GM12801 (cell line): ENCODE results near the gene RCE1.

Experiments used
- TF ChIP-seq, protein P1 (sequence below): IDR thresholded peaks from one replicate; pipeline ENCODE4 v1.5.1; 2011; ENCODE audit warnings: control low read depth; ENCODE audit not compliant: insufficient read length; ENCODE audit errors: extremely low read depth

Gene RCE1

DNA sequence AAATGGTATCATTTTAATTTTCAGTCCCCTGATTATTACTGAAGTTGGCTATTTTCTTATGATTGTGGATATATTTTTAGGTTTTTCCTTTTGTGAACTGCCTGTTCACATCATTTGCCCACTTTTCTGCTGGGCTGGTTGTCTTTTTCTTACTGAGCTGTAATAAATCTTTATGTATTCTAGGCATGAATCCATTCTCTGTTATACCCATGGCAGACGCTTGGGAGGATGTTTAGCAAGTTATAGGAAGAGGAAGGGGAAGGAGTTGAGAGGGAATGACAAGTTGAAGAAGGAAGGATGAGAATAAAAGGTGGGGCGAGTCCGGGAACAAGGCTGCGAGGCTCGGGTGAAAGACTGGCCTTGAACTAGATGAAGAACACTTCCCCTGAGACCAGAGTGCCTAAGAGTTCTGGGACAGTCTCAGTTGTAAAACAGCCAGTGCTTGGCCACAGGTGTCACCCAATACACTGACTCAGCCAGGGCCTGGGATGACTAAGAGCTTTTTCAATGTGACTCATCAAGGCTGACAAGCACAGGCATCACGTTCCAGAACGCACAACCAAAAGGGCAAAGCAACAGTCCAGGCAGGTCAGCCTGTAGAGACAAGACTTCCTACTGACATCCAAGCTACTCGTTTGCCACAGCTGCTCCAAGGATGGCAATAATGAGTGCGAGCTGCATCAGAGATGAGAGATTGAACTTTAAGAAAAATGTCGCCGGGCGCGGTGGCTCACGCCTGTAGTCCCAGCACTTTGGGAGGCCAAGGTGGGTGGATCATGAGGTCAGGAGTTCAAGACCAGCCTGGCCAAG, 48.8 kb downstream of the RCE1 start:
- TF ChIP-seq, protein P1, sequence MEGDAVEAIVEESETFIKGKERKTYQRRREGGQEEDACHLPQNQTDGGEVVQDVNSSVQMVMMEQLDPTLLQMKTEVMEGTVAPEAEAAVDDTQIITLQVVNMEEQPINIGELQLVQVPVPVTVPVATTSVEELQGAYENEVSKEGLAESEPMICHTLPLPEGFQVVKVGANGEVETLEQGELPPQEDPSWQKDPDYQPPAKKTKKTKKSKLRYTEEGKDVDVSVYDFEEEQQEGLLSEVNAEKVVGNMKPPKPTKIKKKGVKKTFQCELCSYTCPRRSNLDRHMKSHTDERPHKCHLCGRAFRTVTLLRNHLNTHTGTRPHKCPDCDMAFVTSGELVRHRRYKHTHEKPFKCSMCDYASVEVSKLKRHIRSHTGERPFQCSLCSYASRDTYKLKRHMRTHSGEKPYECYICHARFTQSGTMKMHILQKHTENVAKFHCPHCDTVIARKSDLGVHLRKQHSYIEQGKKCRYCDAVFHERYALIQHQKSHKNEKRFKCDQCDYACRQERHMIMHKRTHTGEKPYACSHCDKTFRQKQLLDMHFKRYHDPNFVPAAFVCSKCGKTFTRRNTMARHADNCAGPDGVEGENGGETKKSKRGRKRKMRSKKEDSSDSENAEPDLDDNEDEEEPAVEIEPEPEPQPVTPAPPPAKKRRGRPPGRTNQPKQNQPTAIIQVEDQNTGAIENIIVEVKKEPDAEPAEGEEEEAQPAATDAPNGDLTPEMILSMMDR: no peak

DNA sequence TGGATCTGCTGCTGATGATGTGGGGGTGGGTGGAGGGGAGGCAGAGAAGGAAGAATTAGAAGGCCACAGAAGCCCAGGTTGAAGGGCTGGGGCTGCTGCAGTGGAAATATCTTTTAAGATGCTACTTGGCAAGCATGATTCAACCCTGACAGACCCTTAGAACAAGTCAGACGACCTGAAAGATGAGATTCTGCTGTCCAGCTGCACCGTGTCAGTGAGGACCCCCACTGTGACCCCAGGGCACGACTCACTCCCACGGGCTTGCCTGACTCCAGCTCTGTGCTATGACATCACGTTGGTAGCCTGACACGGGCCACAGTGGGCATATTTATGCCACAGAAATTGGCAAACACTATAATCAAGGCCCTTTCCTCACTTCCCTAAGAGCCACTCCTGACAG, 49.7 kb downstream of the RCE1 start:
- TF ChIP-seq, protein P1: no peak

DNA sequence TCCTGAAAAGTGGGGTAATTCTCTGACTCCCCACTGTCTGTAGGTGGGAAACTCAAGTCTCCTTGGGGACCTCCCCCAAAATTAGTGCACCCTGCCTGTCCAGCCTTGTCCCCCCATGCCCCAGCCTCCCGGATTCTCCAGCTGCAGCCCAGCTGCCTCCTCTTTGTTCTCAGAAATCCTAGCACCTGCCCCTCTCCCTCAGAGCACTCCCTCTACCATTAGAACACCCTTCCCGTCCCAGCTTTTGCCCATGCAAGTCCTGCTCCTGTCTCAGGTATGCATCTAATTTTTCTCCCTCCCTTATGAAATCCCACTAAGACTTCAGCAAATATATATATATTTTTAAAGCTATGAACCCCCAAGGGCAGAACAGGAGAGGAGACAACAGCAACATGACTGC, 50.9 kb downstream of the RCE1 start:
- TF ChIP-seq, protein P1: no peak
